Upper lobe of right lung (tissue), 1 donor: Measurements from ENCODE around the gene OR4Q2. TPM values are rescaled to one million over a fixed set of nuclear protein-coding genes. Genes with fewer than 3 reads are reported as not detected.

Experiments
- ATAC-seq: fragments of 200-7000 bp; cut with Tn5 transposase; one replicate; pipeline ENCODE4 v1.9.1; 2020; ENCODE audit warnings: mild to moderate bottlenecking, moderate library complexity
- DNase-seq: peaks from one replicate; pipeline ENCODE4 v3.0.0-alpha.2; 2020
- H3K27ac ChIP-seq: fragments of 200-600 bp; one replicate; pipeline ENCODE4 v1.8.0; 2022
- H3K27me3 ChIP-seq: fragments of 200-600 bp; one replicate; pipeline ENCODE4 v1.8.0; 2022; ENCODE audit warnings: mild to moderate bottlenecking
- H3K36me3 ChIP-seq: fragments of 200-600 bp; one replicate; pipeline ENCODE4 v1.8.0; 2022
- H3K4me1 ChIP-seq: fragments of 200-600 bp; one replicate; pipeline ENCODE4 v1.8.0; 2022
- H3K4me3 ChIP-seq: fragments of 200-600 bp; one replicate; pipeline ENCODE4 v1.8.0; 2022; ENCODE audit warnings: mild to moderate bottlenecking
- H3K9me3 ChIP-seq: fragments of 200-600 bp; one replicate; pipeline ENCODE4 v1.8.0; 2022
- intact Hi-C: fragments of 100-400 bp; cut with DNase I; formaldehyde crosslinking; loops from one replicate; pipeline ENCODE4 v1.11.0; 2022
- total RNA-seq: library from RNA; stranded (reverse); fragmentation: NEBNext Ultra II Directional; extraction: Animal tissue kit (Norgen Biotek cat#: 25700); gene quantifications from one replicate; pipeline ENCODE4 v1.2.1, GENCODE V29; 2021
- TF ChIP-seq, protein P1 (sequence below): fragments of 200-600 bp; IDR thresholded peaks from one replicate; pipeline ENCODE4 v1.8.0; 2022; ENCODE audit warnings: antibody characterized with exemption
- donor health status: DM: no; HTN: yes; CAD: no; lungs with severe emphysema.

Gene OR4Q2
- total RNA-seq, 1 donor from 2014 or later = not detected

DNA sequence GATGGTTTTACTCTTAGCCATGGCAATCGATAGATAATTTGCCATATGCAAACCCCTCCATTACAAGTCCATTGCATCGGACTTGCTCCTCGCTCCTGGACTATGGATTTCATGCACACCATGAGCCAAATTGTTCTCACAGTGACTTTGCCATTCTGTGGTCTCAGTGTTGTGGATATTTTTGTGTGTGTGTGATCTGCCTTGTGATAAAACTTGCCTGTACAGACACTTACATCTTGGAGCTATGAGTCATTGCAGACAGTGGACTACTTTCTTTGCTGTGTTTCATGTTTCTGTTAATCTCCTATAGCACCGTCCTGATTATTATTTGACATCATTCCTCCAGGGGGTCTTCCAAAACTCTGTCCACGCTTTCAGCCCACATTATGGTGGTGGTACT lies 42.3 kb downstream of the OR4Q2 start:
- H3K4me3 ChIP-seq = no peak overlapping the region
- H3K4me1 ChIP-seq = no peaks in the 10 kb centered on the region
- no peak for DNase-seq
- no peaks in the 10 kb centered on the region for H3K27me3 ChIP-seq
- H3K9me3 ChIP-seq = no peaks in the 10 kb centered on the region
- no peak for ATAC-seq
- TF ChIP-seq, protein P1, sequence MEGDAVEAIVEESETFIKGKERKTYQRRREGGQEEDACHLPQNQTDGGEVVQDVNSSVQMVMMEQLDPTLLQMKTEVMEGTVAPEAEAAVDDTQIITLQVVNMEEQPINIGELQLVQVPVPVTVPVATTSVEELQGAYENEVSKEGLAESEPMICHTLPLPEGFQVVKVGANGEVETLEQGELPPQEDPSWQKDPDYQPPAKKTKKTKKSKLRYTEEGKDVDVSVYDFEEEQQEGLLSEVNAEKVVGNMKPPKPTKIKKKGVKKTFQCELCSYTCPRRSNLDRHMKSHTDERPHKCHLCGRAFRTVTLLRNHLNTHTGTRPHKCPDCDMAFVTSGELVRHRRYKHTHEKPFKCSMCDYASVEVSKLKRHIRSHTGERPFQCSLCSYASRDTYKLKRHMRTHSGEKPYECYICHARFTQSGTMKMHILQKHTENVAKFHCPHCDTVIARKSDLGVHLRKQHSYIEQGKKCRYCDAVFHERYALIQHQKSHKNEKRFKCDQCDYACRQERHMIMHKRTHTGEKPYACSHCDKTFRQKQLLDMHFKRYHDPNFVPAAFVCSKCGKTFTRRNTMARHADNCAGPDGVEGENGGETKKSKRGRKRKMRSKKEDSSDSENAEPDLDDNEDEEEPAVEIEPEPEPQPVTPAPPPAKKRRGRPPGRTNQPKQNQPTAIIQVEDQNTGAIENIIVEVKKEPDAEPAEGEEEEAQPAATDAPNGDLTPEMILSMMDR = no peak
- no peak overlapping the region for H3K27ac ChIP-seq
- no peaks in the 10 kb centered on the region for H3K36me3 ChIP-seq
- intact Hi-C loops = no loop called here

DNA sequence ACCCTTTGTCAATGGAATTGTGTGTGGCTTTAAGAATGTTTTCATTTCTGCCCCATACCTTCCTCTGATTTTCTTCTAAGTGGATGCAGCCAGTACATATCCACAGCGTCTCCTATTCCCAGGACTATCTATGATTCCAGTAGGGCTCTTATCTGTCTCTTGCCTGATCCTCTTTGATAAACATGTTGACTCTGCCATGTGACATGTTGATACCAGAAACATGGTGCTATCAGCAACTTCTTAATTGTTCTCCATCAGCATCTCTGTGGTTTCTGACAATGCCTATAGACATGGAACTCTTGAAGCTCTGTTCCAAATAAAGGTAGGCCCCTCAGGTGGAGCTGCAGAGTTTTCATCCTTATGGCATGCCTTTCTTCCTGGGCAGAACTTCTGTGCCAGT lies 46.2 kb downstream of the OR4Q2 start:
- no peak overlapping the region for H3K4me3 ChIP-seq
- no peaks in the 10 kb centered on the region for H3K27me3 ChIP-seq
- no peak overlapping the region for H3K27ac ChIP-seq
- no peaks in the 10 kb centered on the region for H3K36me3 ChIP-seq
- no peak for ATAC-seq
- no peak for DNase-seq
- H3K9me3 ChIP-seq = no peaks in the 10 kb centered on the region
- intact Hi-C loops = no loop called here
- H3K4me1 ChIP-seq = no peaks in the 10 kb centered on the region
- TF ChIP-seq, protein P1 = no peak

Other genes with a start within 250 kb of the OR4Q2 start
- gene OR4M1, start 228.7 kb upstream of the OR4Q2 start, total RNA-seq = not detected
- not detected for gene OR4N2, start 198.4 kb upstream of the OR4Q2 start, total RNA-seq
- gene OR4K2, start 127.0 kb upstream of the OR4Q2 start, total RNA-seq = not detected
- gene OR4K5, start 81.6 kb upstream of the OR4Q2 start, total RNA-seq = not detected
- gene OR4K1, start 71.2 kb upstream of the OR4Q2 start, total RNA-seq = not detected
- gene OR4K15, start 26.6 kb upstream of the OR4Q2 start, total RNA-seq = not detected
- gene OR4K14, start 17.1 kb downstream of the OR4Q2 start, total RNA-seq = not detected
- not detected for gene OR4K13, start 33.9 kb downstream of the OR4Q2 start, total RNA-seq
- gene OR4L1, start 57.9 kb downstream of the OR4Q2 start, total RNA-seq = not detected
- gene OR4K17, start 108.6 kb downstream of the OR4Q2 start, total RNA-seq = not detected
- not detected for gene OR4N5, start 136.7 kb downstream of the OR4Q2 start, total RNA-seq
- not detected for gene OR11G2, start 188.7 kb downstream of the OR4Q2 start, total RNA-seq
- gene OR11H6, start 221.5 kb downstream of the OR4Q2 start, total RNA-seq = not detected
- not detected for gene OR11H7, start 226.8 kb downstream of the OR4Q2 start, total RNA-seq
- gene OR11H4, start 237.1 kb downstream of the OR4Q2 start, total RNA-seq = not detected